HL-60 (cell line): Measurements from ENCODE around the gene TBXAS1.

Source experiments
- CTCF ChIP-seq: IDR thresholded peaks from one replicate; pipeline ENCODE4 v1.5.1; 2011; ENCODE audit warnings: low read length, control low read depth, inconsistent platforms; ENCODE audit not compliant: insufficient read depth
- GABPA ChIP-seq: IDR thresholded peaks from 2 replicates; pipeline ENCODE4 v1.6.1; 2012; ENCODE audit warnings: low read depth
- POLR2AphosphoS5 ChIP-seq: IDR thresholded peaks from 2 replicates; pipeline ENCODE4 v1.6.1; 2012; ENCODE audit warnings: low read depth
- REST ChIP-seq: IDR thresholded peaks from 2 replicates; pipeline ENCODE4 v1.6.1; 2012; ENCODE audit warnings: low read depth; ENCODE audit not compliant: insufficient replicate concordance

- no peak for TF ChIP-seq GABPA
- no peak for TF ChIP-seq CTCF
- no peak for TF ChIP-seq POLR2AphosphoS5
- no peak for TF ChIP-seq REST
These were observed 22.1 kb upstream of the TBXAS1 start for GRCh38 chr7:139807009-139807408.
